ENCODE data around the gene CCR5. TPM values are rescaled to one million over a fixed set of nuclear protein-coding genes. Genes with fewer than 3 reads are reported as not detected.

Gene CCR5
- total and polyA plus RNA-seq, 4 donors: 0.06 to 0.75 (median 0.37) TPM

GRCh38 chr3:46381625-46382024 lies 10.9 kb downstream of the CCR5 start:
- no peak for DNase-seq (ENCODE audit: low spot score)
- Histone ChIP-seq H3K27me3 (ENCODE audit: control insufficient read depth in 4 of 4, insufficient read depth in 4 of 4, low read length in 3 of 4) (no peaks in the 10 kb centered on the region), H3K4me3 (ENCODE audit: low read depth in 1 of 3, low read length in 3 of 3) (no peak overlapping the region), H3K36me3 (ENCODE audit: control insufficient read depth in 4 of 4, insufficient read depth in 3 of 4, low read depth in 1 of 4, low read length in 3 of 4) (no peaks in the 10 kb centered on the region), H3K9ac (ENCODE audit: low read depth in 1 of 2, low read length in 2 of 2) (no peak overlapping the region), H3K27ac (ENCODE audit: low read depth in 1 of 2, low read length in 2 of 2) (no peak overlapping the region), H3K9me3 (ENCODE audit: control insufficient read depth in 4 of 4, low read length in 3 of 4) (no peaks in the 10 kb centered on the region), H3K4me1 (ENCODE audit: control insufficient read depth in 4 of 4, insufficient read depth in 4 of 4, low read length in 3 of 4) (peaks cover 0 to 10% (median 9%) of the 10 kb centered on the region in 4 donors)
- TF ChIP-seq EGR1 (IDR thresholded peaks at IDR 0.05; ENCODE audit: low read depth in 2 of 2): no peak
- TF ChIP-seq NR2F2 (IDR thresholded peaks at IDR 0.05): no peak
- TF ChIP-seq HNF4G (IDR thresholded peaks at IDR 0.05): no peak
- TF ChIP-seq FOXA2 (IDR thresholded peaks at IDR 0.05): no peak
- TF ChIP-seq MAX (IDR thresholded peaks at IDR 0.05): no peak
- TF ChIP-seq REST (IDR thresholded peaks at IDR 0.05): no peak
- no peak for TF ChIP-seq ATF3 (IDR thresholded peaks at IDR 0.05)
- TF ChIP-seq TAF1 (conservative IDR thresholded peaks at IDR 0.05): no peak
- no peak for TF ChIP-seq HNF4A (conservative IDR thresholded peaks at IDR 0.05)
- TF ChIP-seq ZBTB33 (IDR thresholded peaks at IDR 0.05): no peak
- no peak for TF ChIP-seq RXRA (IDR thresholded peaks at IDR 0.05)
- TF ChIP-seq YY1 (IDR thresholded peaks at IDR 0.05): no peak
- TF ChIP-seq SP1 (IDR thresholded peaks at IDR 0.05): no peak
- WGBS: 64% methylated on average over 3 of the region's 3 CpGs

- no peak for DNase-seq (ENCODE audit: low spot score)
- H3K27ac ChIP-seq (ENCODE audit: low read depth in 1 of 2, low read length in 2 of 2): no peak overlapping the region
- TF ChIP-seq REST (IDR thresholded peaks at IDR 0.05) (no peak), FOXA2 (IDR thresholded peaks at IDR 0.05) (no peak), RAD21 (IDR thresholded peaks at IDR 0.05) (no peak), NR2F2 (IDR thresholded peaks at IDR 0.05) (no peak), EGR1 (IDR thresholded peaks at IDR 0.05; ENCODE audit: low read depth in 2 of 2) (no peak), JUND (IDR thresholded peaks at IDR 0.05) (no peak), YY1 (IDR thresholded peaks at IDR 0.05) (no peak), HNF4A (conservative IDR thresholded peaks at IDR 0.05) (no peak), HNF4G (IDR thresholded peaks at IDR 0.05) (no peak), RXRA (IDR thresholded peaks at IDR 0.05) (no peak), CTCF (IDR thresholded peaks at IDR 0.05; ENCODE audit: low read depth, low read length, missing input control) (no peak), TAF1 (conservative IDR thresholded peaks at IDR 0.05) (no peak), SP1 (IDR thresholded peaks at IDR 0.05) (no peak), GABPA (IDR thresholded peaks at IDR 0.05 in 1 of 2, conservative IDR thresholded peaks at IDR 0.05 in 1 of 2) (no peak), ATF3 (IDR thresholded peaks at IDR 0.05) (no peak)
Observed at GRCh38 chr3:46383211-46383950, 12.6 kb downstream of the CCR5 start.

More at GRCh38 chr3:46383211-46383950, 12.6 kb downstream of the CCR5 start:
- Histone ChIP-seq H3K9me3 (ENCODE audit: control insufficient read depth in 4 of 4, low read length in 3 of 4) (no peaks in the 10 kb centered on the region), H3K4me3 (ENCODE audit: low read depth in 1 of 3, low read length in 3 of 3) (no peak overlapping the region), H3K9ac (ENCODE audit: low read depth in 1 of 2, low read length in 2 of 2) (no peak overlapping the region), H3K4me1 (ENCODE audit: control insufficient read depth in 4 of 4, insufficient read depth in 4 of 4, low read length in 3 of 4) (peaks cover 0 to 10% (median 9%) of the 10 kb centered on the region in 4 donors), H3K27me3 (ENCODE audit: control insufficient read depth in 4 of 4, insufficient read depth in 4 of 4, low read length in 3 of 4) (no peaks in the 10 kb centered on the region), H3K36me3 (ENCODE audit: control insufficient read depth in 4 of 4, insufficient read depth in 3 of 4, low read depth in 1 of 4, low read length in 3 of 4) (no peaks in the 10 kb centered on the region)
- WGBS: 62% methylated on average over 6 of the region's 6 CpGs
